Suprapubic skin (tissue), 4 donors: ENCODE measurements around the gene OVOL2. TPM values are rescaled to one million over a fixed set of nuclear protein-coding genes. Genes with fewer than 3 reads are reported as not detected.

ENCODE experiments used
- DNase-seq, 2 donors: peaks; one replicate each; pipeline ENCODE4 v3.0.0-alpha.2; 2019; ENCODE audit warnings: low spot score in 2 of 2
- H3K27ac ChIP-seq: fragments of 200-600 bp; sonication (generic); one replicate; pipeline ENCODE4 v1.5.1; 2019
- H3K27me3 ChIP-seq: fragments of 200-600 bp; sonication (generic); one replicate; pipeline ENCODE4 v1.5.1; 2019
- H3K36me3 ChIP-seq: fragments of 200-600 bp; sonication (generic); one replicate; pipeline ENCODE4 v1.5.1; 2019
- H3K4me1 ChIP-seq: fragments of 200-600 bp; sonication (generic); one replicate; pipeline ENCODE4 v1.5.1; 2019
- H3K4me3 ChIP-seq: fragments of 200-600 bp; sonication (generic); one replicate; pipeline ENCODE4 v1.5.1; 2019; ENCODE audit warnings: mild to moderate bottlenecking
- H3K9me3 ChIP-seq: fragments of 200-600 bp; sonication (generic); one replicate; pipeline ENCODE4 v1.5.1; 2019
- EP300 ChIP-seq: sonication (generic); formaldehyde crosslinking; IDR thresholded peaks from one replicate; pipeline ENCODE4 v1.6.1; 2017; ENCODE audit warnings: antibody characterized with exemption
- POLR2A ChIP-seq, 2 donors: fragments of 450-650 bp; IDR thresholded peaks; one replicate each; pipeline ENCODE4 v1.6.1; 2017; ENCODE audit warnings: antibody characterized with exemption in 2 of 2, mild to moderate bottlenecking in 2 of 2, moderate library complexity in 2 of 2
- POLR2AphosphoS5 ChIP-seq, 3 donors: sonication (generic); formaldehyde crosslinking; IDR thresholded peaks; one replicate each; pipeline ENCODE4 v1.6.1; 2017; ENCODE audit warnings: antibody characterized with exemption in 3 of 3
- WGBS: methylation state at CpG from one replicate; pipeline ENCODE4 v1.1.5; 2018; 5-methylcytosine and 5-hydroxymethylcytosine counted together
- total RNA-seq, 4 donors: library from RNA; depleted of rRNA; stranded (reverse); fragments of >200 nt; gene quantifications; one replicate each; pipeline ENCODE4 v1.1.0, GENCODE V29; 2016
- TF ChIP-seq, protein P1 (sequence below), 2 donors: fragments of 200-600 bp in 1 of 2; fragments of 450-650 bp in 1 of 2; sonication (generic) in 1 of 2; IDR thresholded peaks; one replicate each; pipeline ENCODE4 v1.5.1; 2016 to 2019; ENCODE audit warnings: antibody characterized with exemption in 2 of 2, mild to moderate bottlenecking in 1 of 2, moderate library complexity in 1 of 2

Gene OVOL2
- total RNA-seq, 4 donors from 2014 or later: 16.9 to 53.8 (median 24.8) TPM

DNA sequence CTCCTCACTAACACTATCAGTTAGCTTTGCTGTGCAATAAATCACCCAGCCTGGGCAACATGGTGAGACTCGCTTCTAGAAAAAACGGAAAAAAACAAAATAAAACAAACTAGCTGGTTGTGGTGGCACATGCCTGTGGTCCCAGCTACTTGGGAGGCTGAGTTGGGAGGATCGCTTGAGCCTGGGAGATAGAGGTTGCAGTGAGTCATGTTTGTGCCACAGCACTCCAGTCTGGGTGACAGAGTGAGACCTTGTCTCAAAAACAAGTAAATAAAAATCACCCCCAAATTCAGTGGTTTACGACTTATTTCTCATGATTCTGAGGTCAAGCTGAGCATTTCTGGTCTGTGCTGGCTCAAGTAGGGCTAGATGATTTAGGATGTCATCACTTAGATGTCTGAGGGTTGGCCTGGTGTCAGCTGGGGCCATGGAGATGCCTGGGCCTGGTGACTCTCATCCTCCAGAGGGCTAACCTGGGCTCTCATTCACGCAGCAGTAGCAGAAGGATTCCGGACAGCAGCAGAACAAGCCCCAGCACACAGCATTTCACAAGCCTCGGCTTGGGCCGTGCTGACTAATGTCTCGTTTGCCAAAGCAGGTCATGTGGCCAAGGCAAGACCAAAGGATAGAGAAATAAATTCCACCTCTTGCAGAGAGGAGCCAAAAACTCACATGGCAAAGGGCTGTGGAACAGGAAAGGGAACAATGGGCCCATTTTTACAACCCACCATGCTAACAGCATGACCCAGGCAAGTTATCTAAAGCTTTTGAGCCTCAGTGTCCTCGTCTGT, 56.4 kb downstream of the OVOL2 start:
- H3K36me3 ChIP-seq: no peaks in the 10 kb centered on the region
- DNase-seq: peak in 1 of 2 donors; percentile 84
- H3K4me1 ChIP-seq: peaks cover 7% of the 10 kb centered on the region
- peak overlapping the region; percentile 3 for H3K27ac ChIP-seq
- peak in 2 of 3 donors; percentile 11 to 14 for TF ChIP-seq POLR2AphosphoS5 (IDR thresholded peaks at IDR 0.05)
- TF ChIP-seq, protein P1, sequence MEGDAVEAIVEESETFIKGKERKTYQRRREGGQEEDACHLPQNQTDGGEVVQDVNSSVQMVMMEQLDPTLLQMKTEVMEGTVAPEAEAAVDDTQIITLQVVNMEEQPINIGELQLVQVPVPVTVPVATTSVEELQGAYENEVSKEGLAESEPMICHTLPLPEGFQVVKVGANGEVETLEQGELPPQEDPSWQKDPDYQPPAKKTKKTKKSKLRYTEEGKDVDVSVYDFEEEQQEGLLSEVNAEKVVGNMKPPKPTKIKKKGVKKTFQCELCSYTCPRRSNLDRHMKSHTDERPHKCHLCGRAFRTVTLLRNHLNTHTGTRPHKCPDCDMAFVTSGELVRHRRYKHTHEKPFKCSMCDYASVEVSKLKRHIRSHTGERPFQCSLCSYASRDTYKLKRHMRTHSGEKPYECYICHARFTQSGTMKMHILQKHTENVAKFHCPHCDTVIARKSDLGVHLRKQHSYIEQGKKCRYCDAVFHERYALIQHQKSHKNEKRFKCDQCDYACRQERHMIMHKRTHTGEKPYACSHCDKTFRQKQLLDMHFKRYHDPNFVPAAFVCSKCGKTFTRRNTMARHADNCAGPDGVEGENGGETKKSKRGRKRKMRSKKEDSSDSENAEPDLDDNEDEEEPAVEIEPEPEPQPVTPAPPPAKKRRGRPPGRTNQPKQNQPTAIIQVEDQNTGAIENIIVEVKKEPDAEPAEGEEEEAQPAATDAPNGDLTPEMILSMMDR (IDR thresholded peaks at IDR 0.05): no peak
- TF ChIP-seq EP300: no peak
- no peak for TF ChIP-seq POLR2A (IDR thresholded peaks at IDR 0.05)
- WGBS: 56% methylated on average over 10 of the region's 10 CpGs
- H3K27me3 ChIP-seq: no peaks in the 10 kb centered on the region
- no peaks in the 10 kb centered on the region for H3K9me3 ChIP-seq
- H3K4me3 ChIP-seq: no peak overlapping the region

DNA sequence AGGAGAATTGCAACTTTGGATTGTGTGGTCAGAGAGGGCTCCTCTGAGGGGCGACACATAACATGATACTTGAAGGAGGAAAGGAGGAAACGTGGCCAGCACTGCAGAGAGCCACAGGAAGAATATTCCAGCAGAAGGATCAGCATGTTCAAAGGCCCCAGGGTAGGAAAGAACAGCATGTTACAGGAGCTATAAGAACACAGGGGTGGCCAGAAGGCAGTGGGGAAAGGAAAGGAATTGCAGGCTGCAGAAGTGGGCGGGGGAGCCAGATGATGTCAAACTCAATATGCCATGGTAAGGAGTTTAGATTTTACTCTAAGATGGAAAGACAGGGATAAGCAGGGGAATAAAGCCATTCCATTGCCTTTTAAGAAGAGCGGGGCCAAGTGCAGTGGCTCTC, 58.1 kb downstream of the OVOL2 start:
- Histone ChIP-seq H3K27me3 (no peaks in the 10 kb centered on the region), H3K36me3 (no peaks in the 10 kb centered on the region), H3K4me3 (no peak overlapping the region), H3K9me3 (no peaks in the 10 kb centered on the region), H3K4me1 (peaks cover 13% of the 10 kb centered on the region), H3K27ac (no peak overlapping the region)
- no peak for TF ChIP-seq POLR2AphosphoS5 (IDR thresholded peaks at IDR 0.05)
- TF ChIP-seq, protein P1 (IDR thresholded peaks at IDR 0.05): no peak
- no peak for TF ChIP-seq POLR2A (IDR thresholded peaks at IDR 0.05)
- no peak for TF ChIP-seq EP300
- WGBS: 88% methylated on average over 4 of the region's 4 CpGs
- DNase-seq: no peak

DNA sequence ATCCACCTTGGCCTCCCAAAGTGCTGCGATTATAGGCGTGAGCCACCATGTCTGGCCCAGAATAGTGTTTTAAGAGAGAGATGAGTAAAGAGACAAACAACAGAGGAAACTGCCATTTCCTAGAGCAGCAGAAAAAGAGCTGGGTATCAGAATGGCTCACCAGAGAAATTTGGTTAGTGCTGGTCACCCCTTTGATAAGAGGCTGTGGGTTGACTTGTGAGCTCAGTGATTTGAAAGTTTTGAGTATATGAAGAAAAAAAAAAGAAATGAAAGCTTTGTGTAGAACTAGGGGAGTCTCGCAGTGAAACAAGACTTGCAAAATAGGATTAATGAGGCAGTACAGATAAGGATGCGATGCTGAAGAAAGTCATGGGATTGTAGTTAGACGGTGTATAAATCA, 59.3 kb downstream of the OVOL2 start:
- WGBS: 94% methylated on average over 5 of the region's 5 CpGs
- TF ChIP-seq, protein P1 (IDR thresholded peaks at IDR 0.05): no peak
- no peak for TF ChIP-seq EP300
- no peak for TF ChIP-seq POLR2A (IDR thresholded peaks at IDR 0.05)
- TF ChIP-seq POLR2AphosphoS5 (IDR thresholded peaks at IDR 0.05): no peak
- Histone ChIP-seq H3K27me3 (no peaks in the 10 kb centered on the region), H3K36me3 (no peaks in the 10 kb centered on the region), H3K4me3 (no peak overlapping the region), H3K4me1 (peaks cover 13% of the 10 kb centered on the region), H3K27ac (no peak overlapping the region), H3K9me3 (no peaks in the 10 kb centered on the region)
- no peak for DNase-seq

DNA sequence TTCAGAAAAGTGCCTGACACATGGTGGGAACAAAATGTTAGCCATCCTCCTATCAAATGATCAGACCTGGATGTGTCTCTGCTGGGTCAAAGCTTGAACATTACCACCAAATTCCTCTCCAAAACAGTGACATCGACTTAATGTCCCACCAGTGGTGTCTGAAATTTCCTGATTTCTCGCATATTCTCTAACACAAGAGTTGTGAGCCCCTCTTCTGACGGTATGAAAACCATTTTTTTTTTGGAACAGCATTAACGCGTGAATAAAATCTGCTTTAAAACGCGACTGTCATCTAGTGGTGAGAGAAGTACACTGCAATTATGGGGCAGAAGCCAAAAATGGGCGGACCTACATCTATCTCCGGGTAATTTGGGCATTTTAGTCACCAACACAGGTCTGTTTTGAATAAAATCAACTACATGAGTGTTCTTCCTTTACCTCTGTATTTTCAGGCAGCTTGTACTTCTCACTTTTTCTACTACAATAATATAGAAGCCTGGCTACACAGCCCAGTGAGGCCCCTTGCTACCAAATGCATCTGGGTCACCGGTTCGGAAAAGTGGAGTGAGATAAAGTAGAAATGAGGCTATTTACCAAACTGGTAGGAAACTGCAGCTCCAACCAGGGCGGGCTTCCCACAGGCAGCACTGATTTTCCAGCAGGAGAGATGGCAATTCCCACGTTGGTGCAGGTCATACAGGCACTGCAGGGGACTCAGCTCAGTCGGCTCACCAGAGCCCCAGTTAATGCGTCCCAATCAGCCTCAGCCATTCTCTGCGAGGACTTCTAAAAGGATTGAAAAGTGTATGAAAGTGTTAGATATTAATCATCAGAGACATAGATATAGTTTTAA, 61.5 kb downstream of the OVOL2 start:
- Histone ChIP-seq H3K27ac (no peak overlapping the region), H3K9me3 (no peaks in the 10 kb centered on the region), H3K4me3 (no peak overlapping the region), H3K4me1 (peaks cover 10% of the 10 kb centered on the region), H3K27me3 (no peaks in the 10 kb centered on the region), H3K36me3 (no peaks in the 10 kb centered on the region)
- TF ChIP-seq, protein P1 (IDR thresholded peaks at IDR 0.05): peak; percentile 90 to 92
- TF ChIP-seq EP300 (no peak), POLR2A (IDR thresholded peaks at IDR 0.05) (no peak), POLR2AphosphoS5 (IDR thresholded peaks at IDR 0.05) (no peak)
- WGBS: 16% methylated on average over 16 of the region's 16 CpGs
- no peak for DNase-seq

- TF ChIP-seq EP300: no peak
- peaks cover 8% of the 10 kb centered on the region for H3K4me1 ChIP-seq
- H3K4me3 ChIP-seq: no peak overlapping the region
- no peak for DNase-seq
- H3K27ac ChIP-seq: no peak overlapping the region
- WGBS: 86% methylated on average over 3 of the region's 3 CpGs
- H3K36me3 ChIP-seq: peaks cover 24% of the 10 kb centered on the region
- no peaks in the 10 kb centered on the region for H3K27me3 ChIP-seq
- H3K9me3 ChIP-seq: no peaks in the 10 kb centered on the region
Measured at GRCh38 chr20:17993546-17993945, 64.2 kb downstream of the OVOL2 start.
